Osteoblast (primary cell): ENCODE results near the gene PPFIA1. TPM values are rescaled to one million over a fixed set of nuclear protein-coding genes. Genes with fewer than 3 reads are reported as not detected.

Experiments
- DNase-seq: peaks from one replicate; pipeline ENCODE4 v3.0.0; 2011; ENCODE audit warnings: low spot score, mixed read lengths; ENCODE audit not compliant: insufficient read length; ENCODE audit errors: missing footprints
- H2AFZ ChIP-seq: 2 replicates; pipeline ENCODE4 v1.6.0; 2011; ENCODE audit warnings: mild to moderate bottlenecking, low read length
- H3K27ac ChIP-seq: 2 replicates; pipeline ENCODE4 v1.5.1; 2011; ENCODE audit warnings: mild to moderate bottlenecking, low read depth, low read length, moderate library complexity
- H3K27me3 ChIP-seq: 2 replicates; pipeline ENCODE4 v1.6.0; 2012; ENCODE audit warnings: mild to moderate bottlenecking, control low read depth, inconsistent platforms, low read length, moderate library complexity; ENCODE audit not compliant: insufficient read depth
- H3K36me3 ChIP-seq: 2 replicates; pipeline ENCODE4 v1.5.1; 2011; ENCODE audit warnings: mild to moderate bottlenecking, low read length, control low read depth, moderate library complexity; ENCODE audit not compliant: insufficient read depth
- H3K4me1 ChIP-seq: 2 replicates; pipeline ENCODE4 v1.5.1; 2011; ENCODE audit warnings: mild to moderate bottlenecking, low read length, control low read depth, moderate library complexity; ENCODE audit not compliant: insufficient read depth
- H3K4me2 ChIP-seq: 2 replicates; pipeline ENCODE4 v1.6.0; 2011; ENCODE audit warnings: mild to moderate bottlenecking, low read length; ENCODE audit not compliant: insufficient read depth
- H3K4me3 ChIP-seq: fragments of 200-600 bp; sonication (generic); 3 replicates; pipeline ENCODE4 v1.5.1; 2012; ENCODE audit warnings: mild to moderate bottlenecking, low read length, inconsistent platforms; ENCODE audit not compliant: insufficient read depth
- H3K79me2 ChIP-seq: 2 replicates; pipeline ENCODE4 v1.6.0; 2012; ENCODE audit warnings: mild to moderate bottlenecking, low read length, control low read depth, inconsistent platforms; ENCODE audit not compliant: insufficient read depth
- H3K9me3 ChIP-seq: 2 replicates; pipeline ENCODE4 v1.5.1; 2011; ENCODE audit warnings: low read depth, low read length, control low read depth
- H4K20me1 ChIP-seq: 2 replicates; pipeline ENCODE4 v1.6.0; 2012; ENCODE audit warnings: mild to moderate bottlenecking, low read length, control low read depth; ENCODE audit not compliant: insufficient read depth
- total RNA-seq: library from RNA; depleted of rRNA; stranded (reverse); fragments of >200 nt; gene quantifications from 2 replicates; pipeline ENCODE4 v1.2.3, GENCODE V29; 2012
- TF ChIP-seq, protein P1 (sequence below): IDR thresholded peaks from 2 replicates; pipeline ENCODE4 v1.5.1; 2011; ENCODE audit warnings: mild to moderate bottlenecking, low read depth, low read length, moderate library complexity; ENCODE audit errors: extremely low read depth

PPFIA1 gene
- total RNA-seq, 1 donor = 110 TPM

DNA sequence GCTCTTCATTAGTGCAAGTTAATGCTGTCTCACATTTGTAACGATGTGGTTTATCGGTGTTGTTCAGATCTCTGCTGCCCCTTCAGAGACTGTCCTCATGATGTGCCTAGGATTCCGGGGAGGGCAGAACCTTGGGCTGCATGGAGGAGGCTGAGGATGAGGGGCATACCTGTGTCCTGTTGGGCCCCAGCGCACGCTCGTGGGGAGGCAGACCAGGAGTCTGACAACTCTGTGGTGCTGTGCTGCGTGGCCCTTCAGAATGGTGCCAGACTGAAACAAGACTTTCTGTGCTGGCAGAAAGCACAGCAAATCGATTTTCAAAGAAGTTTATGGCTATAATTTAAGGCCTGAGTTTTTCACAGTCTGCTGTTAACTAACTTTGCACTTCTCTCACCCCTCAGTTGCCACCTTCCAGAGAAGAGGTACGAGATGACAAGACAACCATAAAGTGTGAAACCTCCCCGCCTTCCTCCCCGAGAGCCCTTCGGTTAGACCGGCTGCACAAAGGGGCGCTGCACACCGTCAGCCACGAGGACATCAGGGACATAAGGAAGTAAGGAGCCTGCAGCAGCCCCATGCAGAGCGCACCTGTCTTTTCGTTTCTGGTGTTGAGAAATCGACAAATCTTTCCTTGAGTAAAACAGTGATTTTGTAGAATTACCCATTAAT, 83.5 kb downstream of the PPFIA1 start:
- H2AFZ ChIP-seq = no peak overlapping the region
- no peaks in the 10 kb centered on the region for H3K27me3 ChIP-seq
- no peak overlapping the region for H3K4me3 ChIP-seq
- no peaks in the 10 kb centered on the region for H3K79me2 ChIP-seq
- TF ChIP-seq, protein P1, sequence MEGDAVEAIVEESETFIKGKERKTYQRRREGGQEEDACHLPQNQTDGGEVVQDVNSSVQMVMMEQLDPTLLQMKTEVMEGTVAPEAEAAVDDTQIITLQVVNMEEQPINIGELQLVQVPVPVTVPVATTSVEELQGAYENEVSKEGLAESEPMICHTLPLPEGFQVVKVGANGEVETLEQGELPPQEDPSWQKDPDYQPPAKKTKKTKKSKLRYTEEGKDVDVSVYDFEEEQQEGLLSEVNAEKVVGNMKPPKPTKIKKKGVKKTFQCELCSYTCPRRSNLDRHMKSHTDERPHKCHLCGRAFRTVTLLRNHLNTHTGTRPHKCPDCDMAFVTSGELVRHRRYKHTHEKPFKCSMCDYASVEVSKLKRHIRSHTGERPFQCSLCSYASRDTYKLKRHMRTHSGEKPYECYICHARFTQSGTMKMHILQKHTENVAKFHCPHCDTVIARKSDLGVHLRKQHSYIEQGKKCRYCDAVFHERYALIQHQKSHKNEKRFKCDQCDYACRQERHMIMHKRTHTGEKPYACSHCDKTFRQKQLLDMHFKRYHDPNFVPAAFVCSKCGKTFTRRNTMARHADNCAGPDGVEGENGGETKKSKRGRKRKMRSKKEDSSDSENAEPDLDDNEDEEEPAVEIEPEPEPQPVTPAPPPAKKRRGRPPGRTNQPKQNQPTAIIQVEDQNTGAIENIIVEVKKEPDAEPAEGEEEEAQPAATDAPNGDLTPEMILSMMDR = no peak
- H3K4me1 ChIP-seq = no peaks in the 10 kb centered on the region
- no peaks in the 10 kb centered on the region for H3K9me3 ChIP-seq
- no peak overlapping the region for H3K4me2 ChIP-seq
- no peak for DNase-seq
- H4K20me1 ChIP-seq = no peaks in the 10 kb centered on the region
- peaks cover 56% of the 10 kb centered on the region for H3K36me3 ChIP-seq
- H3K27ac ChIP-seq = no peak overlapping the region

DNA sequence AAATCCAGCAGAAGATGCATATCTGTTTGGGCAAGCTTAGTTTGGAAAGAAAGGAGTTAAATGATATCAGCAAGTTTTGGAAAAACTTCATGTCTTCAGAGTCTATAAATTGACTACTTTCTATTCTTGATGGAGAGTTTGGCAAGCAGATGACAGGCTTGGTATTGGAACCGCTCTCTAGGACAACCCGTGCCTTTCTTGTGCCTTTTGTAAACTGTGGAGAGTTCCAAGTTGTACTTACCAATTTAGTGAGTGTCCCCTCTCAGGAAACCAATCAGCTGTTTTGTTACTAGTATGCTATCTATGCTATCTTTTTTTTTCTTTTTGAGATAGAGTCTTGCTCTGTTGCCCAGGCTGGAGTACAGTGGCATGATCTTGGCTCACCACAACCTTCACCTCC, 84.1 kb downstream of the PPFIA1 start:
- DNase-seq = no peak
- Histone ChIP-seq H3K27ac (no peak overlapping the region), H4K20me1 (peaks cover under 1% of the 10 kb centered on the region), H3K4me1 (no peaks in the 10 kb centered on the region), H3K27me3 (no peaks in the 10 kb centered on the region), H3K4me2 (no peak overlapping the region), H2AFZ (no peak overlapping the region), H3K36me3 (peaks cover 54% of the 10 kb centered on the region), H3K79me2 (no peaks in the 10 kb centered on the region), H3K9me3 (no peaks in the 10 kb centered on the region), H3K4me3 (no peak overlapping the region)
- TF ChIP-seq, protein P1 = no peak

DNA sequence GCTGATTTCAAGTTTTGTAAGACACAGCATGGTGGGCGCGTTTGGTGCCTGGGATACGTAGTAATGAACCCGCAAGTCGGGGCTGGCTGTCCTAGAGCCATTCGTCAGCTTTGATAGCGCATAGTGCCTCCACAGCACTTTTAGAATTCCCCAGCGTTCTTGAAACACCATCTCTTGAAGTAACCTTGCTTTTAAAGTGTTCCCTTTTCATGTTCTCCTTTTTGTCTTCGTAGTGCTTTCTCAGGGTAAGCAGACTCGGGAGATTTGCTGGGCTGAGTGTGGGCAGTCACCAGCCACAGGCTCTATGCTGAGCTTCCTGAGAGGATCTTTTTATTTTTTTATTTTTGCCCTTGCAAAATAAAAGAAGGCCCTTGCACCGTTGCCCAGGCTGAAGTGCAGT, 88.3 kb downstream of the PPFIA1 start:
- Histone ChIP-seq H3K4me2 (no peak overlapping the region), H3K36me3 (peaks cover 76% of the 10 kb centered on the region), H3K4me1 (no peaks in the 10 kb centered on the region)

DNA sequence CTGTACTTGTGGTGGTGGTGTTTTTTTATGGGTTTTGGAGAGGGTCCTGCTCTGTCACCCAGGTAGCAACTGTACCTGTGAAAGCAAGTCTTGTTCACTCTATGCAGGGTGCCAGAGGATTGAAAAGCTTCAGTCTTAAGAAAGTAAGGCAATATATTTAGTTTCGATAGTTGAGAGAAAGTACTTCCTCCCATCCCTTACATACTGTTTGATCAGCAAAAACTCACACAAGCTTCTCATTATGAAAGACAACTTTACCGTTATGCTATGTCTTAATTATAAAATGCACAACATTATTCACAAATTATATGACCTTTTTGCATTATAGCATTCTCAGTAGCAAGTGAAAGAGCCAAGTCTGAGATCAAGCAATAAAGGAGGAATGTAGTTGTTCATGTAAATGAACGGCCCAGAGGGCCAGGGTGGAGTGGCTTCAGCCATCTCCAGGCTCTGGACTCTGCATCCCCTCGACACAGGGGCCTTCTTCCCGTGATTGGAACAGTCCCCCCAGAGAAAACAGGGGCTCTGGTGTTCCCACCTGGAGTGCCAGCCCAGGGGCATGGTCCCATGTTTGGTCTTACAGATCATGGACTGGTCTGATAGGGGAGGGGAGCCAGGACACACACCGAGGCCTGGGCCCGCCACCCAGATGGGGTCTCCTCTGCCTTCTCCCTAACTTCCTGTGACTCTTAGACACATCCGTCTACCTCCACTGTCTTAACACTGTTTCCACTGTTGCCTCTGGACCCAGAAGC, 89.1 kb downstream of the PPFIA1 start:
- Histone ChIP-seq H3K4me3 (no peak overlapping the region), H3K36me3 (peaks cover 73% of the 10 kb centered on the region), H3K4me2 (no peak overlapping the region), H3K27ac (no peak overlapping the region), H3K4me1 (no peaks in the 10 kb centered on the region), H2AFZ (no peak overlapping the region), H4K20me1 (peaks cover 11% of the 10 kb centered on the region), H3K79me2 (peaks cover 2% of the 10 kb centered on the region), H3K27me3 (no peaks in the 10 kb centered on the region), H3K9me3 (no peaks in the 10 kb centered on the region)
- TF ChIP-seq, protein P1 = no peak
- DNase-seq = no peak

More for the DNA sequence above, 88.3 kb downstream of the PPFIA1 start:
- Histone ChIP-seq H3K79me2 (peaks cover 2% of the 10 kb centered on the region), H4K20me1 (peaks cover 11% of the 10 kb centered on the region), H3K27me3 (no peaks in the 10 kb centered on the region), H3K4me3 (no peak overlapping the region), H3K9me3 (no peaks in the 10 kb centered on the region), H2AFZ (no peak overlapping the region), H3K27ac (no peak overlapping the region)
- TF ChIP-seq, protein P1 = no peak
- no peak for DNase-seq
